Daoy (cell line): ENCODE results near the gene VMP1. TPM values are rescaled to one million over a fixed set of nuclear protein-coding genes. Genes with fewer than 3 reads are reported as not detected.
"Not testable (repeated sequence)": the region's sequence is repeated elsewhere in the genome, so short reads cannot be mapped to it uniquely, and the experiment has no call there.

Experiments used
- DNase-seq: peaks from one replicate; pipeline ENCODE4 v3.0.0-alpha.2; 2015; ENCODE audit warnings: low read depth
- total RNA-seq: library from RNA; depleted of rRNA; stranded (reverse); fragments of >200 nt; shearing (Covaris generic); gene quantifications from 2 replicates; pipeline ENCODE4 v1.2.3, GENCODE V29; 2014

Gene VMP1
- total RNA-seq, 1 experiment from 2014 or later = 212 TPM

- peak; percentile 39 for DNase-seq
Measured at GRCh38 chr17:59840329-59841090, 133.1 kb downstream of the VMP1 start.

DNA sequence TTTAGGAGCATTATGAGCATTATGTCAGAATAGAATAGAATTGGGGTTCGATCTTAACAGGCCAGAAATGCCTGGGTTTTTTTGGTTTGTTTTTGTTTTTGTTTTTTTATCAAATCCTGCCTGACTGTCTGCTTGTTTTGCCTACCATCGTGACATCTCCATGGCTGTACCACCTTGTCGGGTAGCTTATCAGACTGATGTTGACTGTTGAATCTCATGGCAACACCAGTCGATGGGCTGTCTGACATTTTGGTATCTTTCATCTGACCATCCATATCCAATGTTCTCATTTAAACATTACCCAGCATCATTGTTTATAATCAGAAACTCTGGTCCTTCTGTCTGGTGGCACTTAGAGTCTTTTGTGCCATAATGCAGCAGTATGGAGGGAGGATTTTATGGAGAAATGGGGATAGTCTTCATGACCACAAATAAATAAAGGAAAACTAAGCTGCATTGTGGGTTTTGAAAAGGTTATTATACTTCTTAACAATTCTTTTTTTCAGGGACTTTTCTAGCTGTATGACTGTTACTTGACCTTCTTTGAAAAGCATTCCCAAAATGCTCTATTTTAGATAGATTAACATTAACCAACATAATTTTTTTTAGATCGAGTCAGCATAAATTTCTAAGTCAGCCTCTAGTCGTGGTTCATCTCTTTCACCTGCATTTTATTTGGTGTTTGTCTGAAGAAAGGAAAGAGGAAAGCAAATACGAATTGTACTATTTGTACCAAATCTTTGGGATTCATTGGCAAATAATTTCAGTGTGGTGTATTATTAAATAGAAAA lies 133.8 kb downstream of the VMP1 start:
- peak; percentile 56 for DNase-seq

DNA sequence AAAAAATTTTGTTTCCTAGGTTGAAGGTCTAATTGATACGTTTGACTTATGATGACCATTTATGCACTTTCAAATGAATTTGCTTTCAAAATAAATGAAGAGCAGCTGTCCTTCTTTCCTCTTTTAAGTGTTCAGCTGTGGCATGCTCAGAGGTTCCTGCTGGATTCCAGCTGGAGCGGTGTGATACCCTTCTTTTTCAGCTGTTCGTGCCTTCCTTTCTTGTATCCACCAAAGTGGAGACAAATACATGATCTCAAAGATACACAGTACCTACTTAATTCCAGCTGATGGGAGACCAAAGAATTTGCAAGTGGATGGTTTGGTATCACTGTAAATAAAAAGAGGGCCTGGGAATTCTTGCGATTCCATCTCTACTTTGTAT lies 134.4 kb downstream of the VMP1 start:
- DNase-seq = not testable (repeated sequence)

DNA sequence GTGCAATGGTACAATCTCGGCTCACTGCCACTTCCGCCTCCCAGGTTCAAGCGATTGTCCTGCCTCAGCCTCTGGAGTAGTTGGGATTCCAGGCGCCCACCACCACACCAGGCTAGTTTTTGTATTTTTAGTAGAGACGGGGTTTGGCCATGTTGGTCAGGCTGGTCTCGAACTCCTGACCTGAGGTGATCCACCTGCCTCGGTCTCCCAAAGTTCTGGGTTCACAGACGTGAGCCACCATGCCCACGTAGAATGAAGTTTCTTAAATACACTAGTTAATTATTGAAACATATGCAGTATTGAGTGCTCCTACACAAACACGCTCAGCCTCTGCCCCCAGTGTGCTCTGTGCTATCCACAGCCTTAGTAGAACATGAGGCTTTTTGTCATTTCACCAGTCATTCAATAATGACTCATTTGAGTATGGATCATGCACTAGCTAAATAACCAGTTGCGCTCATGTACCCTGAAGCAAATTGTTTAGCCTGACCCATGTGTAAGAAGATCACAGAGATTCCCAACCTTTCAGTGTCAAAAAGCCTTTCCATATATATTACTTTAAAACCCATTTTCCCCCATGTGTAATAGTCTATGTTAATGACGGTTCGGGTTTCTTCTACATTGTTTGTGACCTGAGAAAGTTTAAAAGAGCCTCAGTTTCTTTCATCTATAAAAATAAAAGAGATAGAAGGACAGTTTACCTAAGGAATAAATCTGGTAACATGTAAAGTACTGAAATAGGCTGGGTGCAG lies 135.6 kb downstream of the VMP1 start:
- DNase-seq = peak; percentile 90

DNA sequence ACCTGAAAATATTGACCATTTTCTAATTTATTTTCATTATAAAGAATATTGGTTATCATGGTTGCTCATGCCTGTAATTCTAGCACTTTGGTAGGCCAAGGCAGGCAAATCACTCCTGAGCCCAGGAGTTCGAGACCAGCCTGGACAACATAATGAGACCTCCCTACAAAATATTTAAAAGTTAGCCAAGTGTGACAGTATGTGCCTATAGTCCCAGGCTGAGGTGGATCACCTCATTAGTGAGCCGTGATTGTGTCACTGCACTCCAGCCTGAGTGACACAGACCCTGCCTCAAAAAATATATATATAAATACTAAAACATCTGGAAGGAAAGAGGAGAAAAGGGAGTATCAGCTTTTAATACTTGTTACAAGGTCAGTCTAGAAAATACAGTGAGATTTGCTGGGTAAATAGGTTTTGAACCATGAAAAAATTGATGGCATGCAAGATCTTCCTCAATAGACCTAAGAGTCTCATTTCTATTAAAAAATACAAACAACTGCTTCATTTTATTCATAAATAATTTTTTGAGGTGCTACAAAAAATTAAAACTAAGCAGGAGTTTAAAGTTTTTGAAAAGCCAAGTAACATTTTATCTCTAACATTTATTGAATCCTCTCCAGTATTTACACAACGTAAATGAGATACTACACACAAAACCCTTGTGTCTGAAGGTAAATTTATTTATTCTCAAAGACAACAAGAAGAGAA lies 137.6 kb downstream of the VMP1 start:
- peak; percentile 70 for DNase-seq

DNA sequence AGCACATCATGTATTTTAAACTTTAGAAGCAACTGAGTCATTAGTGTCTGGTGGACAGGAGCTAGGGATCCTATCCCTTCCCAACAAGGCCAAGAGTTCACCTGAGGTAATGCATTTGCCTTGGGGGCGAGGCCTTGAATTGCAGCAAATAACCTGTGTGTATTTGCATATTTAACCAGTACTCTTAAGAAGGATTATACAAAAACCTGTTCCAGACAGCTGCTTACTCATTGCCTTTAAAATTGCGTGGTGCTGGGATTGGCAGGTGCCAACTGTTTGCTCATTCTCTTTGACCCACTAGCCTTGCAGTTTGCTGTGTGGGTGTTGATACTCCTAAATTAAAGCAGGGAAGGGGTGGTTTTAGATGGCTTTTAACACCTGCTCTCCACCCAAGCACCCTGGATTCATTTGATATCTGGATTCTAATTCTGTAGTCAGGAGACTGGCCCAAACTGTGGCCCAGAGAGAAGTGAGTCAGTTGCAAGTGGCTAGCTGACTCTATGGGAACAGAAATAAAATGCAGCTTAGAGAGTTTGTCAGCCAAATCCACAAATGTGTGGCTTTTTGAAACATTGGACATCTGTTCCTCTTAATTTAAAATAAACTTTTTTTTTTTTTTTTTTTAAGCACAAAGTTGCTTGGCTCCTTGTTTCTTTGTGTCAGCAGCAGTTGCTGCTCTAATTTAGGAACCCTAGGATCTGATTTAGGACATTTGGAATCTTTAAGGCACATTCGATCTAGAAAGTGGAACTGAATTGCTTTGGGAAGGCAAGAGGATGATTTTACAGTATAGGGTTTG lies 138.3 kb downstream of the VMP1 start:
- peak; percentile 85 for DNase-seq

DNA sequence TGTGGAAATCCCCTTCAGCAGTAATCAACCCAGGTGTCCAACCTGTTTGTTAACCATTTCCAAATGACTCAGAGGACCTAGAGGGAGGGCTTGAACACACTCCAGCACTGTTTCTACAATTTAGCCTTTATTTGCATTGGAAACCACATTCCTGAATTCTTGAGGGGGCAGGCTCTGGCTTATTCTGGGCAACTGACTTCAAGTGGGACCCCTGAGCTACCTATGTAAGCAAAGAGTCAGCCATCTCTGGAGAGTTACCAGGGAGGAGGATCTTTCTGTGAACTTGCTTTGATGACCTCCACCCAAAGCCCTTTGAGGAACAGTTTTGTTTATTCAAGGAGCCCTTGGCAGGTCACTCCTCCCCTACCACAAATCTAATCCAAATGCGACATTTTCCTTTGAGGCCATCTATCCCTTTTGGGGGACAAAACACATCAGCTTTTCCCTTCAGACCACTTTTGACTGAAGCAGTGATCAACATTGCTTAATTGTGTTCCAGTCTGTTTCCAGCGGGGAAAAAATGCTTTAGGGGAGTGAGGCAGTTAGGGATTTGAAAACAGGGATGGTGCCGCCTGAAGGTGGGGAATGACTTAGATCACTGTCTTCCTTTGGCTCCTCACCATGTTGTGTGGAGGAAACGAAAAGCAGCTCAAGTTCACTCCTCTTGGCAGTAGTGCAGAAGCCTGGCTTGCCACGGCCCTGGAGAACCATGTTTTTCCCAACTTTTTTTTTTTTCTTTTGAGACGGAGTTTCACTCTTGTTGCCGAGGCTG lies 139.1 kb downstream of the VMP1 start:
- DNase-seq = peak; percentile 93

GRCh38 chr17:59848385-59848668 lies 140.9 kb downstream of the VMP1 start:
- DNase-seq = no peak

- peak; percentile 37 for DNase-seq
Measured at GRCh38 chr17:59848778-59849177, 141.3 kb downstream of the VMP1 start.

GRCh38 chr17:59850311-59850710 lies 142.9 kb downstream of the VMP1 start:
- not testable (repeated sequence) for DNase-seq

- DNase-seq = peak; percentile 70
Measured at GRCh38 chr17:59851439-59852375, 144.3 kb downstream of the VMP1 start.

- DNase-seq = not testable (repeated sequence)
Measured at GRCh38 chr17:59852847-59853167, 145.4 kb downstream of the VMP1 start.

DNA sequence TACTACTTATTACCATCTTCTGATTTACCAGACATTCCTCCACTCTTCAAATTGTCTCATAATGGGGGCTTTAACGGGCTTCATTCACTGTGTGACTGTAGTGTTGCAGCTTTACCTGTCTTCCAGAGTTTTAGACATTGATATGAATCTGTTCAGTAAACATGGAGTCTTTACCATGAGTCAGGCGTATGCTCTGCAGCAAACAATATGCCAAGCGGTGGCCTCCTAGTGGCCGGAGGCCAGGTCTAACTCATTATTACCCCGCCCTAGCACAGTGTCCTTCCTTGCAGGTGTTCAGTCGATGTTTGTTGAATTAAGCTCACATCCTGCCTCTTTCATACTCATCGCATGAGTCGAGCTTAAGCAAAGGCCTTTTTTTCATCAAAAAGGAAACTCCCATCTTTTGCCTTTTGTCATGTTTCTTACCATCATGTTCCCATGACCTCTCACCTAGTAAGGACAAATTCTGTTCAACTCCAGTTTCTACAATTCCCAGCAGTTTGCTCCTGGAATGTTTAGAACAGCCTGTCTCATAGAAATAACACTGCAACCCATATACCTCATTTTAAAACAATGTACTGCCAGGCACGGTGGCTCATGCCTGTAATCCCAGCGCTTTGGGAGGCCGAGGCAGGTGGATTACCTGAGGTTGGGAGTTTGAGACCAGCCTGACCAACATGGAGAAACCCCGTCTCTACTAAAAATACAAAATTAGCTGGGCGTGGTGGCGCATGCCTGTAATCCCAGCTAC lies 145.9 kb downstream of the VMP1 start:
- DNase-seq = peak; percentile 94

- not testable (repeated sequence) for DNase-seq
Measured at GRCh38 chr17:59853919-59854729, 146.7 kb downstream of the VMP1 start.

DNA sequence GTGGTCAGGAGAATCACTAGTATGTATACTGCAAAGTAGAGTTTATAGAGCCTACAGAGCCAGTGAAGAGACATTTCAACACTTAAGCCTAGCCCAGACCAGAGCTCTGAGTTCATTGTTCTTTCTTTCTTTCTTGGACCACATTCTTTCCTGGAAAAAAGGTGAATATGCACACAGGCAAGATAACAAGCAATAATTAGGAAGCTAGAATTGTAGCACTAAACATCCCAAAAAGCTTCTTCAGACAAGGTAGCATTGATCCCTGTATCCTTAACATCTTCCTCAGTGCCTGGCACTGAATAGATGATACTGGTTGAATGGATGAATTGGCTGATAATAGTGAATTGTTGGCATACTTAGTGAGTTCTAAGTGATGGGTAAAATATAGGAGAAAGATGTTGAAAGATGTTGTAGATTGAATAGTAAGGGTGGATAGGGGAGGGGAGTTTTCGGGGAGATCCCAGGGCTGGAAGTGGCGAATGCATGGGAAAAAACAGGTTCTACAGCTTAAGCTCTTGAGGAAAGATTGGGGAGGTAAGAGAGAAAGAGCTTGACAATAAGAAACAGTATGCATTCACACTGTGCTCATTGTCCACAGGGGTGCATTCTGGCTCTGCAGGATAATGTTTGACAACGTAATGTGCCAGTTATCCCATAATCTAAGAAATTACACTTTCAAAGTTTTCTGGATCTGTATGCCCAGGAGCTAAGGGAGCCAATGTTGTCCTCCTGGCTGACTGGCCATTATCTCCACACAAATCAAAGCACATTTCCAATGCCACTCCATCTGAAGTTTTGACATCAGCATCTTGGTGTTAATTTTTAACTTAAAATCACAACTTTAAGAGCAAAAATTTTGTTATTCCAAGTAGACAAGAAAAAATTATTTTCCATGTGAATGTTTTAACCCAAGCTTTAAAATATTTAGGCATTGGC lies 149.7 kb downstream of the VMP1 start:
- no peak for DNase-seq

DNA sequence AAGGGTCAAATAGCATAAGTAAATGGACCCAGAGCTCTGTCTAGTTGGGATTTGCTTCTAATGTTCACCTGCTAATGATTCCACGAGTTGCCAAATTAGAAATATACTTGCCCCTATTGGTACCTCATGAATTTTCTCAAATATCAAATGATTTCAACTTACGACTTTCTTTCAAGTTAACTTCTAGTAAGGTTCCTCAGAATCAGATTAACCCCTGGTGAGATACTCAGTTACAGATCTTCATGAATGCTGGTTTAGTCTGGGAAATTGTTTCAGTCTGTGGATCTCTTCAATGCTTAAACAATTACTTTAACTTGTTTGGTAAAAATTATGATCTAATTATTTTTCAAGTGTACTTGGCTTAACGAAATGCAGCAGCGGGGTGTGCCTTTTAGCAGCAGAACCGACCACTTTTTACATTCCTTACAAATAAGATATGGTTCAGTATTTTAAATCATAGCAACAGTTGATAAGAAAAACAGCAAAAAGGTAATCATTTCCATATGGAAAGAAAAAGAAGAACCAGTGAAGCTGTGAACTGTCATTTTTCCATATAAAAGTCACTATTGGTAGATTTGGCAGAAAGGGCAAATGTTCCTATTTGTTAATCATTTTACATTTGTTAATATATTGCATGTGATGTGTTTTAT lies 150.8 kb downstream of the VMP1 start:
- DNase-seq = no peak
